HepG2 (cell line): ENCODE measurements around the gene ARL9. TPM values are rescaled to one million over a fixed set of nuclear protein-coding genes. Genes with fewer than 3 reads are reported as not detected.

Source experiments
- AKNA ChIP-seq: sonication (generic); formaldehyde crosslinking; IDR thresholded peaks from 2 replicates; pipeline ENCODE4 v1.4.0; 2020; ENCODE audit warnings: missing genetic modification reagents, borderline replicate concordance
- IKZF4 ChIP-seq: sonication (generic); formaldehyde crosslinking; IDR thresholded peaks from 2 replicates; pipeline ENCODE4 v1.5.1; 2020; ENCODE audit warnings: borderline replicate concordance, mild to moderate bottlenecking, low read depth, missing genetic modification reagents; ENCODE audit errors: not compliant biosample characterization
- KDM3A ChIP-seq: IDR thresholded peaks from 2 replicates; pipeline ENCODE4 v1.6.1; 2018; ENCODE audit warnings: low read depth, missing compliant biosample characterization
- KDM6A ChIP-seq: IDR thresholded peaks from 2 replicates; pipeline ENCODE4 v1.6.1; 2016; ENCODE audit warnings: low read depth
- MLXIP ChIP-seq: sonication (generic); formaldehyde crosslinking; IDR thresholded peaks from 2 replicates; pipeline ENCODE4 v1.9.0; 2021; ENCODE audit warnings: missing genetic modification reagents, borderline replicate concordance
- NR2F1 ChIP-seq, 2 experiments: fragments of 450-650 bp in 1 of 2; formaldehyde crosslinking in 1 of 2; IDR thresholded peaks; 2 replicates each; pipeline versions ENCODE4 v1.5.0 to v1.6.1; 2016 to 2020; ENCODE audit warnings: mild to moderate bottlenecking in 1 of 2, missing compliant biosample characterization in 1 of 2, missing genetic modification reagents in 1 of 2, moderate library complexity in 1 of 2
- SATB2 ChIP-seq: sonication (generic); formaldehyde crosslinking; IDR thresholded peaks from 2 replicates; pipeline ENCODE4 v1.5.0; 2020; ENCODE audit warnings: missing genetic modification reagents
- SMAD3 ChIP-seq: sonication (generic); formaldehyde crosslinking; IDR thresholded peaks from 2 replicates; pipeline ENCODE4 v1.4.0; 2020; ENCODE audit warnings: missing genetic modification reagents
- TFDP2 ChIP-seq: sonication (generic); formaldehyde crosslinking; IDR thresholded peaks from 2 replicates; pipeline ENCODE4 v1.4.0; 2020; ENCODE audit warnings: missing genetic modification reagents
- YEATS4 ChIP-seq: sonication (generic); formaldehyde crosslinking; IDR thresholded peaks from 2 replicates; pipeline ENCODE4 v1.4.0; 2020; ENCODE audit warnings: missing genetic modification reagents, borderline replicate concordance
- ZNF280D ChIP-seq: sonication (generic); formaldehyde crosslinking; IDR thresholded peaks from 2 replicates; pipeline ENCODE4 v1.5.1; 2020; ENCODE audit warnings: mild to moderate bottlenecking, missing genetic modification reagents
- ZNF83 ChIP-seq: sonication (generic); formaldehyde crosslinking; IDR thresholded peaks from 2 replicates; pipeline ENCODE4 v1.4.0; 2020; ENCODE audit warnings: missing genetic modification reagents, mild to moderate bottlenecking, borderline replicate concordance
- ZSCAN5A ChIP-seq: sonication (generic); formaldehyde crosslinking; IDR thresholded peaks from 2 replicates; pipeline ENCODE4 v1.8.0; 2022; ENCODE audit warnings: mild to moderate bottlenecking, missing genetic modification reagents, borderline replicate concordance
- polyA plus RNA-seq, 8 experiments: library from polyadenylated mRNA; depleted of rRNA in 3 of 8; stranded (reverse) in 7 of 8; unstranded in 1 of 8; fragments of >200 nt; fragmentation: Illumina TruSeq in 4 of 8; extraction: Trizol in 4 of 8; gene quantifications; 2 replicates each; pipeline versions ENCODE4 v1.2.1 to v1.2.3, GENCODE V29; 2011 to 2016; ENCODE audit warnings: low read depth in 4 of 8, missing spikeins in 1 of 8, mixed read lengths in 1 of 8; ENCODE audit not compliant: insufficient read depth in 1 of 8
- total RNA-seq, 5 experiments: library from RNA; depleted of rRNA; stranded (reverse); fragments of >200 nt; fragmentation: Illumina TruSeq; extraction: Trizol; gene quantifications; 2 replicates each; pipeline ENCODE4 v1.2.3, GENCODE V29; 2016; ENCODE audit warnings: low read depth in 1 of 5

ARL9 gene
- total and polyA plus RNA-seq, 2 of the 13 experiments (the other 11 are each of a cell fraction or from before 2014, with no cell fraction given): not detected

- peak; percentile 50 for TF ChIP-seq IKZF4 (CRISPR knock-in tag)
- peak; percentile 32; the same call in 1 of the 2 replicates for TF ChIP-seq TFDP2
- peak in 1 of 2 experiments; percentile 8; a peak in 1 of 4 replicates for TF ChIP-seq NR2F1 (CRISPR knock-in tag; IDR thresholded peaks at IDR 0.05)
- TF ChIP-seq KDM3A (CRISPR knock-in tag): peak; percentile 56; the same call in 1 of the 2 replicates
- no peak for TF ChIP-seq ZSCAN5A
- no peak for TF ChIP-seq ZNF280D
- peak; percentile 71 for TF ChIP-seq YEATS4 (CRISPR knock-in tag)
- no peak for TF ChIP-seq SATB2 (CRISPR knock-in tag)
- TF ChIP-seq SMAD3 (CRISPR knock-in tag): peak; percentile 70; the same call in 1 of the 2 replicates
- no peak; the same call in 1 of the 2 replicates for TF ChIP-seq AKNA (CRISPR knock-in tag)
- TF ChIP-seq MLXIP (CRISPR knock-in tag): no peak
- 0 out of 2 replicates have a peak, but pooled peaks have one; percentile 66 for TF ChIP-seq ZNF83 (CRISPR knock-in tag)
- peak; percentile 22; the same call in 1 of the 2 replicates for TF ChIP-seq KDM6A
Measured at GRCh38 chr4:56467284-56468096, 38.1 kb upstream of the ARL9 start, which contains the start of gene SRP72 (continued).
